Raji (cell line): Measurements from ENCODE around the gene NR6A1.

Experiments used
- POLR2A ChIP-seq: IDR thresholded peaks from 2 replicates; pipeline ENCODE4 v1.6.1; 2011; ENCODE audit warnings: low read depth, low read length, control low read depth; ENCODE audit not compliant: insufficient read depth

Gene NR6A1

GRCh38 chr9:124771021-124771866, at the start of gene NR6A1:
NR6A1 (minus strand) TSS chr9:124771311.
- peak; percentile 67 for TF ChIP-seq POLR2A

GRCh38 chr9:124818431-124819281, 47.5 kb upstream of the NR6A1 start:
- no peak for TF ChIP-seq POLR2A

- no peak for TF ChIP-seq POLR2A
These were observed 44.5 kb upstream of the NR6A1 start for GRCh38 chr9:124815601-124816000.

- TF ChIP-seq POLR2A, result no peak
These were observed 43.0 kb upstream of the NR6A1 start for GRCh38 chr9:124814164-124814535.

GRCh38 chr9:124813501-124814163, 42.5 kb upstream of the NR6A1 start:
- no peak for TF ChIP-seq POLR2A

- no peak for TF ChIP-seq POLR2A
These were observed 41.9 kb upstream of the NR6A1 start for GRCh38 chr9:124813041-124813440.

GRCh38 chr9:124812441-124812876, 41.3 kb upstream of the NR6A1 start:
- no peak for TF ChIP-seq POLR2A

- no peak for TF ChIP-seq POLR2A
These were observed 39.7 kb upstream of the NR6A1 start for GRCh38 chr9:124810663-124811355.

GRCh38 chr9:124809741-124810500, 38.8 kb upstream of the NR6A1 start:
- TF ChIP-seq POLR2A, result no peak

GRCh38 chr9:124809211-124809610, 38.1 kb upstream of the NR6A1 start:
- TF ChIP-seq POLR2A, result no peak

- TF ChIP-seq POLR2A, result no peak
These were observed 37.3 kb upstream of the NR6A1 start for GRCh38 chr9:124808246-124808956.

GRCh38 chr9:124805186-124805585, 34.1 kb upstream of the NR6A1 start:
- TF ChIP-seq POLR2A, result no peak

GRCh38 chr9:124803911-124804310, 32.8 kb upstream of the NR6A1 start:
- no peak for TF ChIP-seq POLR2A
